Measurements from ENCODE around the gene SLC26A3.

DNA sequence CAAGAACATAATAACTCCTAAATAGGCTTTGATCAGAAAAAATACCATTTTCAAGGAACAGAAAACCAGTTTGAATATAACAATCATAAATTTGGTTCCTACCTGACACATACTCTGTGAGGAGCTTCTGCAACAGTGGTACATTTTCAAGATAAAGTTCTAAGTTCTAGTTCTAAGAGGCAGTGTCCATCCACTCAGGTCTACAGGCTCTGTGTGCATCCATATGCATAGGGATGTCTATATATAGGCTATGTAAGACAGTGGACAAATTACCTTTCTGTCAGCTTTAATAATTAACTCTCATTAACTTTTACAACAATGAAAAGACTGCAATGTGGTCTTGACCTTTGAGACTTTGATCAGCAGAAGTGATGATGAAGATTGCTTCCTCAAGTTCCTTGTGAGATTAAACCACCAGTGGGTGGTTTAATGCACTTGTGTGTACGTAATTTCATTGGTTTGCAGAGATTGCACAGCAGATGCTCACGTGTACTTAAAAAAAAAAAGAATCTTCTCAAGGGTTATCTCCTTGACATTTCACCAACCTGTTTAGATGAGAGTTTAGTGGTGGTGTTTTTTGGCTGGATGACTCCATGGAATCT is at the start of gene SLC26A3:
- TF ChIP-seq, protein P1, sequence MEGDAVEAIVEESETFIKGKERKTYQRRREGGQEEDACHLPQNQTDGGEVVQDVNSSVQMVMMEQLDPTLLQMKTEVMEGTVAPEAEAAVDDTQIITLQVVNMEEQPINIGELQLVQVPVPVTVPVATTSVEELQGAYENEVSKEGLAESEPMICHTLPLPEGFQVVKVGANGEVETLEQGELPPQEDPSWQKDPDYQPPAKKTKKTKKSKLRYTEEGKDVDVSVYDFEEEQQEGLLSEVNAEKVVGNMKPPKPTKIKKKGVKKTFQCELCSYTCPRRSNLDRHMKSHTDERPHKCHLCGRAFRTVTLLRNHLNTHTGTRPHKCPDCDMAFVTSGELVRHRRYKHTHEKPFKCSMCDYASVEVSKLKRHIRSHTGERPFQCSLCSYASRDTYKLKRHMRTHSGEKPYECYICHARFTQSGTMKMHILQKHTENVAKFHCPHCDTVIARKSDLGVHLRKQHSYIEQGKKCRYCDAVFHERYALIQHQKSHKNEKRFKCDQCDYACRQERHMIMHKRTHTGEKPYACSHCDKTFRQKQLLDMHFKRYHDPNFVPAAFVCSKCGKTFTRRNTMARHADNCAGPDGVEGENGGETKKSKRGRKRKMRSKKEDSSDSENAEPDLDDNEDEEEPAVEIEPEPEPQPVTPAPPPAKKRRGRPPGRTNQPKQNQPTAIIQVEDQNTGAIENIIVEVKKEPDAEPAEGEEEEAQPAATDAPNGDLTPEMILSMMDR (conservative IDR thresholded peaks at IDR 0.05 in 1 of 2, IDR thresholded peaks at IDR 0.05 in 1 of 2; ENCODE audit: extremely low read depth in 1 of 2, insufficient read depth in 1 of 2, low read depth in 1 of 2, low read length in 2 of 2), result no peak
- no peak for TF ChIP-seq EZH2 (IDR thresholded peaks at IDR 0.05; ENCODE audit: borderline replicate concordance, low read length)
